ENCODE data around the gene PTPRM. TPM values are rescaled to one million over a fixed set of nuclear protein-coding genes. Genes with fewer than 3 reads are reported as not detected.

PTPRM gene
- total and polyA plus RNA-seq, 2 experiments from 2014 or later, result 1.6 to 5.3 TPM

GRCh38 chr18:7805096-7805495 lies 238.0 kb downstream of the PTPRM start (continued):
- no peak for TF ChIP-seq ZNF331 (CRISPR knock-in tag; IDR thresholded peaks at IDR 0.05; ENCODE audit: low read depth)
- TF ChIP-seq CREB1 (CRISPR knock-in tag; IDR thresholded peaks at IDR 0.05; ENCODE audit: low read depth), result no peak
- TF ChIP-seq REST (IDR thresholded peaks at IDR 0.05; ENCODE audit: unreplicated experiment), result no peak
- TF ChIP-seq JUNB (IDR thresholded peaks at IDR 0.05; ENCODE audit: unreplicated experiment), result no peak
- no peak for TF ChIP-seq STAT1 (IDR thresholded peaks at IDR 0.05; ENCODE audit: unreplicated experiment)
- TF ChIP-seq ZNF114 (CRISPR knock-in tag; IDR thresholded peaks at IDR 0.05), result no peak
- TF ChIP-seq EZH2 (IDR thresholded peaks at IDR 0.05; ENCODE audit: low read depth, unreplicated experiment), result no peak
- TF ChIP-seq, protein P1, sequence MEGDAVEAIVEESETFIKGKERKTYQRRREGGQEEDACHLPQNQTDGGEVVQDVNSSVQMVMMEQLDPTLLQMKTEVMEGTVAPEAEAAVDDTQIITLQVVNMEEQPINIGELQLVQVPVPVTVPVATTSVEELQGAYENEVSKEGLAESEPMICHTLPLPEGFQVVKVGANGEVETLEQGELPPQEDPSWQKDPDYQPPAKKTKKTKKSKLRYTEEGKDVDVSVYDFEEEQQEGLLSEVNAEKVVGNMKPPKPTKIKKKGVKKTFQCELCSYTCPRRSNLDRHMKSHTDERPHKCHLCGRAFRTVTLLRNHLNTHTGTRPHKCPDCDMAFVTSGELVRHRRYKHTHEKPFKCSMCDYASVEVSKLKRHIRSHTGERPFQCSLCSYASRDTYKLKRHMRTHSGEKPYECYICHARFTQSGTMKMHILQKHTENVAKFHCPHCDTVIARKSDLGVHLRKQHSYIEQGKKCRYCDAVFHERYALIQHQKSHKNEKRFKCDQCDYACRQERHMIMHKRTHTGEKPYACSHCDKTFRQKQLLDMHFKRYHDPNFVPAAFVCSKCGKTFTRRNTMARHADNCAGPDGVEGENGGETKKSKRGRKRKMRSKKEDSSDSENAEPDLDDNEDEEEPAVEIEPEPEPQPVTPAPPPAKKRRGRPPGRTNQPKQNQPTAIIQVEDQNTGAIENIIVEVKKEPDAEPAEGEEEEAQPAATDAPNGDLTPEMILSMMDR (conservative IDR thresholded peaks at IDR 0.05; ENCODE audit: low read depth in 2 of 2), result no peak
- no peak for TF ChIP-seq NANOG (IDR thresholded peaks at IDR 0.05; ENCODE audit: borderline replicate concordance)

DNA sequence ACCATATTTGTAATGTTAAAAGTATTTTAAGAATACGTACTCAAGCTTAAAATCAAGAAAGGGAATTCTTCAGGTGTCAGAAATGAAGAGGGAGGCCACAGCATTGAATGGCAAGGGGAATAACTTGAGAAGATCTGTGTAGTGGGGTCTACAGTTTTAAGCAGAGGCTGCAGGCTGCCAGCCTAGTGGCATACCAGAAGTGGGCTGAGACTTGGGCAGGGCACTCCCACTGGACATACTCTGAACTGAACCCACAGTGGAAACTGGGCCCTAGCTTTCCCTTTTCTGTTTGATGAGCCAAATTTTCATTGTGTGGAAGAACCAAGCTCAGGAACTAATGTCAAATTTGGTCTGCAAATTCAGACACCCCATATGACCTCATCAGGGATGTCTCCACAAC lies 238.8 kb downstream of the PTPRM start:
- no peak overlapping the region for H3K4me2 ChIP-seq
- H3K9me2 ChIP-seq (ENCODE audit: insufficient read depth), result no peaks in the 10 kb centered on the region
- H3K79me2 ChIP-seq (replicated peaks; ENCODE audit: insufficient read depth), result no peaks in the 10 kb centered on the region
- Mint-ChIP-seq H3K36me3 (ENCODE audit: low read depth) (no peaks in the 10 kb centered on the region), H3K27ac (no peak overlapping the region), H3K27me3 (ENCODE audit: insufficient read depth, low read depth, poor library complexity) (peaks cover 2% of the 10 kb centered on the region), H3K4me3 (no peak overlapping the region), H3K4me1 (peaks cover 13% of the 10 kb centered on the region), H3K9me3 (no peaks in the 10 kb centered on the region)
- H3K4me1 ChIP-seq (ENCODE audit: insufficient read depth), result peaks cover 5% of the 10 kb centered on the region; the same call in 1 of the 2 replicates
- no peak overlapping the region for H3K27ac ChIP-seq (ENCODE audit: low read depth)
- DNase-seq (ENCODE audit: low spot score) (no peak), ATAC-seq (no peak)
- H2AFZ ChIP-seq, result no peak overlapping the region
- H3F3A ChIP-seq (replicated peaks; ENCODE audit: low read depth), result no peaks in the 10 kb centered on the region
- H4K20me1 ChIP-seq (replicated peaks; ENCODE audit: insufficient read depth), result no peaks in the 10 kb centered on the region
- no peaks in the 10 kb centered on the region for H3K27me3 ChIP-seq (ENCODE audit: insufficient read depth)
- no peaks in the 10 kb centered on the region for H3K36me3 ChIP-seq (ENCODE audit: insufficient read depth)
- H3K4me3 ChIP-seq, result no peak overlapping the region
- TF ChIP-seq ZNF331 (CRISPR knock-in tag; IDR thresholded peaks at IDR 0.05; ENCODE audit: low read depth), result no peak
